Measurements from ENCODE around the gene CDH12. TPM values are rescaled to one million over a fixed set of nuclear protein-coding genes. Genes with fewer than 3 reads are reported as not detected.

The CDH12 gene
- total and polyA plus RNA-seq, 7 donors = 0.04 TPM; not detected in 6

DNA sequence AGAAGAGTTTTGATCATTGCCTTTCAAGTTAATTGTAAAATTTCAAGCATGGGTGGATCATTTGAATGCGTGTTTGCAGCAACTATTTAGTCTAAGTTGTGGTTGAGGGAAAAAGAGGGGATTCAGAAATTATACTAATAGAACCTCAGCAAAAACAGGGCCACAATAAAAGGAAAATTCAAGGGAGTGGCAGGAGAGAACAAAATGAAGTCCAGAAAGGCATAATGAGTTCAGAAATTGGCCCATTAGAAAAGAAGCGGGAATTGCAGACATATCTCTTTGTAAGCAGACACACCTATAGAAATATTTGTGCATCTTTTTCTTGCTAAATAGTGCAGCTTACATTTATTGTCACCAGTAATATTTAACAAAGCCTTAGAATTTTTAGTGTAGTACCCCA lies 960.0 kb downstream of the CDH12 start:
- intact Hi-C loops (cut with DNase I) = no loop called here
- no peaks in the 10 kb centered on the region for H3K4me1 ChIP-seq
- H3K4me3 ChIP-seq = no peak overlapping the region
- H3K36me3 ChIP-seq = no peaks in the 10 kb centered on the region
- no peaks in the 10 kb centered on the region for H3K9me3 ChIP-seq
- no peaks in the 10 kb centered on the region for H3K27me3 ChIP-seq
- no peak overlapping the region for H3K27ac ChIP-seq
- TF ChIP-seq, protein P1, sequence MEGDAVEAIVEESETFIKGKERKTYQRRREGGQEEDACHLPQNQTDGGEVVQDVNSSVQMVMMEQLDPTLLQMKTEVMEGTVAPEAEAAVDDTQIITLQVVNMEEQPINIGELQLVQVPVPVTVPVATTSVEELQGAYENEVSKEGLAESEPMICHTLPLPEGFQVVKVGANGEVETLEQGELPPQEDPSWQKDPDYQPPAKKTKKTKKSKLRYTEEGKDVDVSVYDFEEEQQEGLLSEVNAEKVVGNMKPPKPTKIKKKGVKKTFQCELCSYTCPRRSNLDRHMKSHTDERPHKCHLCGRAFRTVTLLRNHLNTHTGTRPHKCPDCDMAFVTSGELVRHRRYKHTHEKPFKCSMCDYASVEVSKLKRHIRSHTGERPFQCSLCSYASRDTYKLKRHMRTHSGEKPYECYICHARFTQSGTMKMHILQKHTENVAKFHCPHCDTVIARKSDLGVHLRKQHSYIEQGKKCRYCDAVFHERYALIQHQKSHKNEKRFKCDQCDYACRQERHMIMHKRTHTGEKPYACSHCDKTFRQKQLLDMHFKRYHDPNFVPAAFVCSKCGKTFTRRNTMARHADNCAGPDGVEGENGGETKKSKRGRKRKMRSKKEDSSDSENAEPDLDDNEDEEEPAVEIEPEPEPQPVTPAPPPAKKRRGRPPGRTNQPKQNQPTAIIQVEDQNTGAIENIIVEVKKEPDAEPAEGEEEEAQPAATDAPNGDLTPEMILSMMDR (IDR thresholded peaks at IDR 0.05) = no peak
- TF ChIP-seq EP300 (IDR thresholded peaks at IDR 0.05) (no peak), POLR2A (IDR thresholded peaks at IDR 0.05) (no peak), POLR2AphosphoS5 (IDR thresholded peaks at IDR 0.05) (no peak)
- 87 to 97% methylated on average over 2 of the region's 2 CpGs for WGBS, 2 donors
- DNase-seq = no peak

DNA sequence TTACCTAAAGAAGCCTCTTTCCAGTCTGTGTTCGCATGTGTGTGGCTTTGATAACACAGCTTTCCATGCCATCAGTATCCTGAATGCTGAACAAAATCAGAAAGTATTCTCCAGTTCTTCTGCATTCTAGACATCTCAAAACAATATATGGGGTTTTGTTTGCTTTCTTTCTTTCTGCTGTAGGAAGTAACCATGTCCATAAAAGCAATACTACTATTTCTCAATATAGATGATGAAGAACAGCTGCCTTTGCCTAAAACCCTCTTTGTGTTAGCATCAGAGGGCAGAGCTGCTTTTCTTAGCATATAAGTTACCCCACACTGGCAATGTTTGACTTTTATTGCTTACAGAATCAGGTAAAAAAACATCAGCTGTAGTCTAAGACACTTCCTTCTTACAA lies 963.6 kb downstream of the CDH12 start:
- Histone ChIP-seq H3K4me1 (no peaks in the 10 kb centered on the region), H3K27ac (no peak overlapping the region), H3K36me3 (no peaks in the 10 kb centered on the region), H3K4me3 (no peak overlapping the region), H3K9me3 (no peaks in the 10 kb centered on the region), H3K27me3 (no peaks in the 10 kb centered on the region)
- TF ChIP-seq POLR2A (IDR thresholded peaks at IDR 0.05) (no peak), EP300 (IDR thresholded peaks at IDR 0.05) (no peak), POLR2AphosphoS5 (IDR thresholded peaks at IDR 0.05) (no peak)
- TF ChIP-seq, protein P1 (IDR thresholded peaks at IDR 0.05) = no peak
- intact Hi-C loops (cut with DNase I) = no loop called here
- DNase-seq = no peak
- 24 to 54% methylated on average over 1 of the region's 1 CpG for WGBS, 2 donors

DNA sequence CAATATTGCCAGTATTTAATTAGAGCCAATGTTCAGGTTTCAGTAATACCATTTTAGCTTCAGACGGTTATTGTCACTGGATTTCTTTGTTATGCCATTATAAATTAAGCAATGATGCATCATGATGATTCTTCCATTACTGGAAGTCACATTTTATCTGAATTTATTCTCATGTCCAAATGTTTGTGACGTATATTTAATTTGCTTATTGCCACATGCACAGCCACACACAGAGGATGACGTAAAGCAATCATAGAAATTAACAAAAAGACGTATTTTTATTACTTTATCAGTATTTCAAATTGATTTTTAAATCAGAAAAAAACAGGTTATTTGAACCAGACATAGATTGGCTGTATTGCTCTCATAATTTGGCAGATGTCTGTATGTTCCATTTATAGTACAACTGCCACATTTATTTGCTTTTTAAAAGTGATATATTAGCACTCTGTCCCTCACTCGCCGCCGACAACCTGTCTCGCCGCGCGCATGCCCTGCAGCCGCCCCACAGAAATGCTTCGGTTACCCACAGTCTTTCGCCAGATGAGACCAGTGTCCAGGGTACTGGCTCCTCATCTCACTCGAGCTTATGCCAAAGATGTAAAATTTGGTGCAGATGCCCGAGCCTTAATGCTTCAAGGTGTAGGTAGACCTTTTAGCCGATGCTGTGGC lies 970.9 kb downstream of the CDH12 start:
- H3K4me1 ChIP-seq = no peaks in the 10 kb centered on the region
- intact Hi-C loops (cut with DNase I) = no loop called here
- no peaks in the 10 kb centered on the region for H3K9me3 ChIP-seq
- H3K27me3 ChIP-seq = peaks cover 0 to 3% (median 0%) of the 10 kb centered on the region in 3 donors
- no peak overlapping the region for H3K27ac ChIP-seq
- no peak for DNase-seq
- 88 to 89% methylated on average over 17 of the region's 17 CpGs for WGBS, 2 donors
- no peak for TF ChIP-seq POLR2AphosphoS5 (IDR thresholded peaks at IDR 0.05)
- TF ChIP-seq, protein P1 (IDR thresholded peaks at IDR 0.05) = no peak
- TF ChIP-seq POLR2A (IDR thresholded peaks at IDR 0.05) = no peak
- no peak for TF ChIP-seq EP300 (IDR thresholded peaks at IDR 0.05)
- H3K36me3 ChIP-seq = no peaks in the 10 kb centered on the region
- no peak overlapping the region for H3K4me3 ChIP-seq

DNA sequence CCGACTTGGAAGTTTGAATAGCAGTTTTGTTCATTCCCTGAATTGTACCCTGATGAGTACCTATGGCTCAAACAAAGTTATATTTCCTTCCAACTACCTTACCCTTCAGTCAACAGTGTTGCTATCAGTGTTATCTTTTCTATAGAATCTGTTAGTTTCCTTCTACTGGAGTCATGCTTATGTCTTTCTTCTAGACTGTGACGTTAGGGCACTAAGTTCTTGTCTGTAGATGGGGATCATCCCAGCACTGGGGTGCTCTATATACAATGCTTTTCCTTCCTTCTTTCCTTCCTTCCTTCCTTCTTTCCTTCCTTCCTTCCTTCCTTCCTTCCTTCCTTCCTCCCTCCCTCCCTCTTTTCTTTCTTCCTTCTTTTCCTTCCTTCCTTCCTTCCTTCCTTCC lies 973.0 kb downstream of the CDH12 start:
- Histone ChIP-seq H3K9me3 (no peaks in the 10 kb centered on the region), H3K27me3 (peaks cover 0 to 3% (median 0%) of the 10 kb centered on the region in 3 donors), H3K4me3 (no peak overlapping the region), H3K27ac (no peak overlapping the region), H3K4me1 (no peaks in the 10 kb centered on the region), H3K36me3 (no peaks in the 10 kb centered on the region)
- intact Hi-C loops (cut with DNase I) = no loop called here
- TF ChIP-seq, protein P1 (IDR thresholded peaks at IDR 0.05) = no peak
- no peak for TF ChIP-seq POLR2AphosphoS5 (IDR thresholded peaks at IDR 0.05)
- TF ChIP-seq EP300 (IDR thresholded peaks at IDR 0.05) = no peak
- TF ChIP-seq POLR2A (IDR thresholded peaks at IDR 0.05) = no peak
- no peak for DNase-seq
- WGBS, 2 donors = 47 to 78% methylated on average over 2 of the region's 2 CpGs

DNA sequence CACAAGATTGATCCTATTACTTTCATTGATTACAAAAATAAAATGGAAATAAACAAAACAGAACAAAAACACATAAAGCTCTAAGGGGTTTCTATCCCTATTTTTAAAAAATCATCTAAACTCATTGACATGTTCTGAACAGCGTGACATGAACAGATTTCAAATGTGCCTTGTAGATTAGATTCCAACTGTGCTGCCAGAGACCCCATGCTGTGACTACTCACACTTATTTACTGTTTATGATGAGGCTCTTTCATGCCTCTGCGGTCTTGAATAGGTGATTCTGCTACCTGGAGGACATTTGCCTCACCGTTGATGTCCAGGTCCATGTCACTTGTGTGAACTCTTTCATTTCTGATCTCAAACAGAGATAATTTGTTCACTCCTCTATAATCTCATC lies 990.2 kb downstream of the CDH12 start:
- 46 to 51% methylated on average over 3 of the region's 3 CpGs for WGBS, 2 donors

More for the DNA sequence above, 990.2 kb downstream of the CDH12 start:
- Histone ChIP-seq H3K36me3 (no peaks in the 10 kb centered on the region), H3K4me3 (no peak overlapping the region), H3K4me1 (no peaks in the 10 kb centered on the region), H3K27me3 (no peaks in the 10 kb centered on the region), H3K9me3 (no peaks in the 10 kb centered on the region), H3K27ac (no peak overlapping the region)
- TF ChIP-seq, protein P1 (IDR thresholded peaks at IDR 0.05) = no peak
- no peak for TF ChIP-seq EP300 (IDR thresholded peaks at IDR 0.05)
- TF ChIP-seq POLR2AphosphoS5 (IDR thresholded peaks at IDR 0.05) = no peak
- TF ChIP-seq POLR2A (IDR thresholded peaks at IDR 0.05) = no peak
- DNase-seq = no peak
- intact Hi-C loops (cut with DNase I) = no loop called here
